ENCODE measurements around the gene MAGI2.

DNA sequence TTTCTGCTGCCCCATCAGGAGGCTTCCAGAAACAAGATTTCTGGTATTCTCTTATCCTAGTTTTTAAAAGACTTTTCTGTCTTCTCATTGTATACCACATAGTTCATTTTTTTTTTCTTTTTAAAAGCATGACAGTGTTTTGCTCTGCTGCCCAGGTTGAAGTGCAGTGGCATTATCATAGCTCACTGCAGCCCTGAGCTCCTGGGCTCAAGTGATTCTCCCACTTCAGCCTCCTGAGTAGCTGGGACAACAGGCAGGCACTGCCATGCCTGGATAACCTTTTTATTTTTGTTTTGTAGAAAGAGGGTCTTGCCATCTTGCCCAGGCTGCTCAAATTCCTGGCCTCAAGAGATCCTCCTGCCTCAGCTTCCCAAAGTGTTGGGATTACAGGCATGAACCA lies 757.6 kb downstream of the MAGI2 start:
- TF ChIP-seq MAX (IDR thresholded peaks at IDR 0.05; ENCODE audit: insufficient read depth, insufficient read length) (no peak), POLR2AphosphoS5 (IDR thresholded peaks at IDR 0.05; ENCODE audit: insufficient read depth, low read depth, low read length) (no peak), EZH2 (IDR thresholded peaks at IDR 0.05; ENCODE audit: borderline replicate concordance, low read depth, low read length, severe bottlenecking) (no peak), POLR2A (IDR thresholded peaks at IDR 0.05; ENCODE audit: low read depth, low read length) (no peak), MYC (IDR thresholded peaks at IDR 0.05; ENCODE audit: low read depth, low read length) (no peak), GATA2 (IDR thresholded peaks at IDR 0.05; ENCODE audit: insufficient read depth, insufficient read length, low read depth, low read length) (no peak), FOS (IDR thresholded peaks at IDR 0.05; ENCODE audit: borderline replicate concordance, insufficient read depth, low read length) (no peak), JUN (IDR thresholded peaks at IDR 0.05; ENCODE audit: borderline replicate concordance, insufficient read depth, insufficient read length, low read depth) (no peak)
- TF ChIP-seq, protein P1, sequence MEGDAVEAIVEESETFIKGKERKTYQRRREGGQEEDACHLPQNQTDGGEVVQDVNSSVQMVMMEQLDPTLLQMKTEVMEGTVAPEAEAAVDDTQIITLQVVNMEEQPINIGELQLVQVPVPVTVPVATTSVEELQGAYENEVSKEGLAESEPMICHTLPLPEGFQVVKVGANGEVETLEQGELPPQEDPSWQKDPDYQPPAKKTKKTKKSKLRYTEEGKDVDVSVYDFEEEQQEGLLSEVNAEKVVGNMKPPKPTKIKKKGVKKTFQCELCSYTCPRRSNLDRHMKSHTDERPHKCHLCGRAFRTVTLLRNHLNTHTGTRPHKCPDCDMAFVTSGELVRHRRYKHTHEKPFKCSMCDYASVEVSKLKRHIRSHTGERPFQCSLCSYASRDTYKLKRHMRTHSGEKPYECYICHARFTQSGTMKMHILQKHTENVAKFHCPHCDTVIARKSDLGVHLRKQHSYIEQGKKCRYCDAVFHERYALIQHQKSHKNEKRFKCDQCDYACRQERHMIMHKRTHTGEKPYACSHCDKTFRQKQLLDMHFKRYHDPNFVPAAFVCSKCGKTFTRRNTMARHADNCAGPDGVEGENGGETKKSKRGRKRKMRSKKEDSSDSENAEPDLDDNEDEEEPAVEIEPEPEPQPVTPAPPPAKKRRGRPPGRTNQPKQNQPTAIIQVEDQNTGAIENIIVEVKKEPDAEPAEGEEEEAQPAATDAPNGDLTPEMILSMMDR (IDR thresholded peaks at IDR 0.05; ENCODE audit: extremely low read depth in 1 of 2, insufficient read depth in 1 of 2, low read depth in 1 of 2, low read length in 2 of 2) = no peak
